Activated naive CD4-positive, alpha-beta T cell treated with anti-CD3 and anti-CD28 coated beads, Interleukin-2, amount 50 U/mL, for 24 hours (primary cell): ENCODE measurements around the gene SLC7A10.

Experiments
- H3K27ac Mint-ChIP-seq: one replicate; pipeline ENCODE4 v1.8.0; 2021; ENCODE audit warnings: mild to moderate bottlenecking, mixed read lengths
- H3K27me3 Mint-ChIP-seq: one replicate; pipeline ENCODE4 v1.8.0; 2021; ENCODE audit warnings: mixed read lengths
- H3K36me3 Mint-ChIP-seq: one replicate; pipeline ENCODE4 v1.8.0; 2021; ENCODE audit warnings: mixed read lengths
- H3K4me1 Mint-ChIP-seq: one replicate; pipeline ENCODE4 v1.8.0; 2021; ENCODE audit warnings: mixed read lengths
- H3K4me3 Mint-ChIP-seq: one replicate; pipeline ENCODE4 v1.8.0; 2021; ENCODE audit warnings: mild to moderate bottlenecking, mixed read lengths
- H3K9me3 Mint-ChIP-seq: one replicate; pipeline ENCODE4 v1.8.0; 2021; ENCODE audit warnings: mixed read lengths

SLC7A10 gene

DNA sequence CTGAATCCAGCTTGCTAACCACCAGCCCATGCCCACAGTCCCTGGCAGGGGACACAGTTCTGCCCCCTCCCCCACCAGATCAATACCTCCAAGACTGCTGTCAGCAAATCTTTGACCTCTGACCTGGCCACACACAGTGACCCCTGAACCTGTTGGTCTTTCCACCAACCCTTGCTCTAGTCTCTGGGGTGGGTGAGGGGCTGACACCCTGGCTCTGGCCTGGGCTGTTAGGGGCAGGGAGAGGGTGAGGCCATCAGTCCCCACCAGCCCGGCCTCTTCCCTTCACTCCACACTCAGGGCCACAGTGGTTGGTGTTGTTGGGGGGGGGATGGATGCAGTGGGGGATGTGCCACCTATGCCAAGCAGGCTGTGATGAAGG is 21.8 kb upstream of the SLC7A10 start:
- Mint-ChIP-seq H3K9me3 (no peaks in the 10 kb centered on the region), H3K4me3 (no peak overlapping the region), H3K36me3 (no peaks in the 10 kb centered on the region), H3K4me1 (no peaks in the 10 kb centered on the region), H3K27me3 (no peaks in the 10 kb centered on the region), H3K27ac (no peak overlapping the region)

DNA sequence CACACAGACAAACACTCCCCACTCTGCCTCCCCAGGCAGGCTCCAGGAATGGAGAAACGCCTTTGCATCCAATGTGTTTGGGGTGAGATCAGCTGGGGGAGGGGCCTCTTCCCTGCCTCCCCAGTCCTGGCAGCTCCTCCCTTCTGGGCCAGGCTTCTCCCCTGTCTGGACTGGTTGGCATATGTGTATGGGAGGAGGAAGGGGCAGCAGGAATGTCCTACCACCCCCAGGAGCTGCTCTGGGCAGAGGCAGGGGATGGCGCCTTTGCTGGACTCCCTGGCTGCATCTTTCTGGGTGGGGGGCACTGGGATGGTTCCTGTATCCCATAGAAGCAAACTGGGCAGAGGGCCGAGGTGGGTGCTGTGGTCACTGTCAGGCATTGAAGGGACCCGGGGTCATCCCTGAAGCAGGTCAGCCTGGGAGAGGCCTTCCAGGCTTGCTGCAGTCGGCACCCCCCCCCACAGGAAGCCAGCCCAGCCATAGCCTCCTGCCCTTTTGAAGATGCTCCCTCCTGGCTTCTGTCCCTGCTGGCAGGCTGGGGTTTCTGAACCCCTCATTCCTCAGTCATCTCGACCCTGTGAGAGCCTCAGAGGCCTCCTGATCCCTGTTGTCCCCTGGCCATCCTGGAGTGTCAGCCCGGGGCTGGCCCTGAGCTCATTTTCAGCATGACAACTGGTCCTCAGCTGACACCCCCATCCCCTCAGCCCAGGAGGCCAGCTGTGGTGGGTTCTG is 21.2 kb upstream of the SLC7A10 start:
- no peaks in the 10 kb centered on the region for H3K36me3 Mint-ChIP-seq
- H3K9me3 Mint-ChIP-seq = no peaks in the 10 kb centered on the region
- H3K27ac Mint-ChIP-seq = no peak overlapping the region
- H3K4me3 Mint-ChIP-seq = no peak overlapping the region
- no peaks in the 10 kb centered on the region for H3K27me3 Mint-ChIP-seq
- H3K4me1 Mint-ChIP-seq = no peaks in the 10 kb centered on the region

DNA sequence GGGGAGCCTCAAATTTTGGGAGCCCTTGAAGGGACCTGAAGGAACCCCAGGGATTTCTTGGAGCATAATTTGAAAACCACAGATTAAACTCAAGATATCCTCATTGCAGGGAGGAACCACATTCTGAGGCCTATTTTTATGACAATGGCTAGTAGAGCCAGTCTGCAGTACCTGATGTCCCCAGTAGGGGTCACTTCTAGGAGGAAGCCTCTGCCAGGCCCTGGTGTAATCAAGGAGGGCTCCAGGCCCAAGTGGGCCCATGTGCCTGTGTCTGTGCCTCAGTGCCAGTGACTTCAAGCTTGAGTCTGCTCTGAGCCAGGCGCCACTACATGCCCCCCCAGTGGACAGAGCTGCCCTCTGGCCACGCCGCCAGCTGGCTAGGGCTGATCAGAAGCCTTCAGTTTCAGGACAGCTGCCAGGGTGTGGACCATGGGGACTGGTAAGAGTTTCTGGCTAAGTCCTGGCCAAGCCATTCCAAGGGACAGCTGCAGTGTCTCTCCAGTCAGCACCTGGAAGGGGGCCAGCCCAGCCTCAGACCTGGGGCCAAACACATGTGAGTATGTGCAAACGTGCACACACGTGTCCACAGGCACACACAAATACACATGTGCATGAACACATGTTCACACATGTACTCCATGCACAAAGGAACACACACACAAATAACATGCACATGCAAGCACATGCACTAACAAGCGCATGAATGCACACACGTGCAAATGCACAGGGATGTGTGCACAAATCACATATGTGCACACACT is 20.5 kb upstream of the SLC7A10 start:
- no peaks in the 10 kb centered on the region for H3K9me3 Mint-ChIP-seq
- no peaks in the 10 kb centered on the region for H3K36me3 Mint-ChIP-seq
- no peaks in the 10 kb centered on the region for H3K27me3 Mint-ChIP-seq

DNA sequence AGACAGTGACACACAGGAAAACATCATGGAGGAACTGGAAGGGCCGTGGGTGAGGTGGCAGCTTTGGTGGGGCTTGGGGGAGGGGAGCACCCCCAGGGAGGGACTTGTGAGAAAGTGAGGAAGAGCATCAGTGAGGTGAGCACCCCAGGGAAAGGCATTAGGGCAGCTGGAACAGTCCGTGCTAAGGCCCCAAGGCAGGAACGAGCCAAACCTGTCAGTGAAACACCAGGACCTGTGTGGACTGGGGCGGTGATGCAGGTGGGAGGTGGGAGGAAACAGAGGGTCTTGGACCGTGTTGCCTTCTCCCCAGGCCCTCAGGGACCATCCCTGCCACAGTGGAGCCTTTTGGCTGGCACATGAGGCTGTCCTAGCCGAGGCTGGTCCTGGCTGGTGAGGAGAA is 17.3 kb upstream of the SLC7A10 start:
- Mint-ChIP-seq H3K36me3 (no peaks in the 10 kb centered on the region), H3K9me3 (no peaks in the 10 kb centered on the region), H3K27ac (no peak overlapping the region), H3K4me1 (no peaks in the 10 kb centered on the region), H3K4me3 (no peak overlapping the region), H3K27me3 (no peaks in the 10 kb centered on the region)

More for the DNA sequence above, 20.5 kb upstream of the SLC7A10 start:
- no peaks in the 10 kb centered on the region for H3K4me1 Mint-ChIP-seq
- H3K27ac Mint-ChIP-seq = no peak overlapping the region
- no peak overlapping the region for H3K4me3 Mint-ChIP-seq

DNA sequence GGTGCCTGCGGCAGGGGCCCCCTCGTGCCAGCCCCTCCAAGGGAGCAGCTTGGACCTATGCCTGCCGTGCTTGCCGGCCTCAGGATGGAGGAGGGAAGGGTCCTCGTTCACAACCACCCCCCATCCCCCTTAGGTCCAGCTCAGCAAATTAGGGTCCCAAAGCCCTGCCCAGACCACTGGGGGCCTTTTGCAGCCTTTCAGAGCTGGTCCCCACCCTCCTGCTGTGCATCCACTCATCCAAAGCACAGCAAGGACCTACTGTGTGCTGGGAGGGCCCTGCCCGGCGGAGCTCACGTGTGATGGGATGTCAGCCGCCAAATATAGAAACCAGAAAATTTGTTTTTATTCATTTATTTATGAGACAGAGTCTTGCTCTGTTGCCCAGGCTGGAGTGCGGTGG is 16.5 kb upstream of the SLC7A10 start:
- Mint-ChIP-seq H3K27me3 (no peaks in the 10 kb centered on the region), H3K9me3 (no peaks in the 10 kb centered on the region), H3K4me3 (no peak overlapping the region), H3K27ac (no peak overlapping the region), H3K36me3 (no peaks in the 10 kb centered on the region), H3K4me1 (no peaks in the 10 kb centered on the region)

DNA sequence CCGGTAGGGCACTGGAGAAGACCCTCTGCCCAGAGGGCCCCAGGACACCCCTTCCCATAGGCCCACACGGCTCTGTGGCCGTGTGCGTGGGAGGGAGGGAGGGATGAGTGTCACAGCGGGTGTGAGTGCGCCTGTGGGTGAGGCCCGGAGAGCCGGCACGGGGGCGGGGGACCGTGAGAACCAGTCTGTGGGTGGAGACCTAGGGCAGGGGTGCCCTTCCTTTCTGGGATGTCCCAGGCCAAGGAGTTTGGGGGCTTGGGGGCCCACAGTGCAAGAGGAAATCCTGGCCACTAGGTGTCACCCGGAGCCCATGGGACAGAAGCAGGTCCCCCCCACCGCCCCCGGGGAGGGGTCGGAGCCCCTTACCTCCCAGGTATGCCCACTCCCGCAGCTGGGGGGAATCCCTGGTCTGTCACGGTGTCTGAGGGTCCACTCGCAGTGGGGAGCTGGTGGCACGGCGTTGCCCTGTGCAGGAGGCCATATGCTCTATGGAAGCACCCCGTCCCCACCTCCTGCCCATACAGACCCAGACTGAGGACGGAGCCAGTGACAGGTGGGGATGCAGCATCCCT is 16.0 kb upstream of the SLC7A10 start:
- H3K4me3 Mint-ChIP-seq = no peak overlapping the region
- no peaks in the 10 kb centered on the region for H3K36me3 Mint-ChIP-seq
- no peaks in the 10 kb centered on the region for H3K27me3 Mint-ChIP-seq
- no peak overlapping the region for H3K27ac Mint-ChIP-seq
- no peaks in the 10 kb centered on the region for H3K4me1 Mint-ChIP-seq
- H3K9me3 Mint-ChIP-seq = no peaks in the 10 kb centered on the region

DNA sequence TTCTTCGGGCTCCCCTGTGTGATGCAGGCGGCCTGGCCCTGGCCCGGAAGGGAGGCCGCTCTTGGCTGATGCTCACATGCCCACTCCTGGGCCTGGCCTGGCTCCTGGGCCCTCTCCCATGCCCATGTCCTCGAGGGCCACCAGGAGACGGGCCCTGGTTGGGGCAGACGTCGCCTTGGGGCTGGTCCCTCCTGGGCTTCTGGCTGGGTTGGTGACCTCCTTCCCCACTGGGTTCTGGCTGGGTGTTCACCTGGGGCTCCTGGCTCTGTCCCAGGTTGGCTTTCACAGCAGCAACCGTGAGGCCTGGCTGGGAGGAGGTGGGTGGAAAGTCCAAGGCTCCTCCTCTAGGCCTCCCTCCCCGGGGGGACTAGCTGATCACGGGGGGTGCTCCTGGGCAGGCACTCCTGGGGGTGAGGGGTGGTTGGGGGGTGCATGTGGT is 15.5 kb upstream of the SLC7A10 start:
- no peaks in the 10 kb centered on the region for H3K27me3 Mint-ChIP-seq
- no peak overlapping the region for H3K4me3 Mint-ChIP-seq
- no peaks in the 10 kb centered on the region for H3K36me3 Mint-ChIP-seq

DNA sequence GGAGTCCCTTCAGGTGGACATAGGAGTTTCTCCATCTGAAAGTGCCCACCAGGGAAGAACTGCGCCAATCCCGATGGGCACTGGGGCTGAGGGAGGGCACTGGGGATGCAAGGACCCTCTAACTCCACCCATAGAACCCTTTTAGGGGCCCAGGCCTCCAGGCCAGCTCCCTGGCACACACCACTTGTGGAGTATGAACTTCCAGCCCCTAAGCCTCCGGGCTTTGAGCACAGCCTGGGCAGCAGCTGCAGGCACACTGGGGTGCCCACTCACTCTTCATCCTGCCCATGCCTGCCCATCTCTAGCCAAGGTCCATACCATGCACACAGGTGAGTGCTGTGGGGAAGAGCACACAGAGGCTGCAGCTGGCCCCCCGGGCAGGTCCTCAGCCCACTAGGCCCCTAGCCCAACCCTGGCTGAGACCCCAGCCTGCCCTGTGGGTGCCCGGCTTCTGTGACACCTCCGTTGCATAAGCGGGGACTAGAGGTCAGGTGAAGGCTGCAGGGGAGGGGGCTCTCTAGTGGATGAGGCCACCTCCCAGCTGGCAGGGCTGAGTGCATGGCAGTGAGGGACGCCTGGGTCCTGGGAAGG is 14.6 kb upstream of the SLC7A10 start:
- Mint-ChIP-seq H3K9me3 (no peaks in the 10 kb centered on the region), H3K27ac (no peak overlapping the region), H3K27me3 (no peaks in the 10 kb centered on the region), H3K4me3 (no peak overlapping the region), H3K36me3 (no peaks in the 10 kb centered on the region), H3K4me1 (no peaks in the 10 kb centered on the region)

More for the DNA sequence above, 15.5 kb upstream of the SLC7A10 start:
- H3K4me1 Mint-ChIP-seq = no peaks in the 10 kb centered on the region
- no peaks in the 10 kb centered on the region for H3K9me3 Mint-ChIP-seq
- no peak overlapping the region for H3K27ac Mint-ChIP-seq

DNA sequence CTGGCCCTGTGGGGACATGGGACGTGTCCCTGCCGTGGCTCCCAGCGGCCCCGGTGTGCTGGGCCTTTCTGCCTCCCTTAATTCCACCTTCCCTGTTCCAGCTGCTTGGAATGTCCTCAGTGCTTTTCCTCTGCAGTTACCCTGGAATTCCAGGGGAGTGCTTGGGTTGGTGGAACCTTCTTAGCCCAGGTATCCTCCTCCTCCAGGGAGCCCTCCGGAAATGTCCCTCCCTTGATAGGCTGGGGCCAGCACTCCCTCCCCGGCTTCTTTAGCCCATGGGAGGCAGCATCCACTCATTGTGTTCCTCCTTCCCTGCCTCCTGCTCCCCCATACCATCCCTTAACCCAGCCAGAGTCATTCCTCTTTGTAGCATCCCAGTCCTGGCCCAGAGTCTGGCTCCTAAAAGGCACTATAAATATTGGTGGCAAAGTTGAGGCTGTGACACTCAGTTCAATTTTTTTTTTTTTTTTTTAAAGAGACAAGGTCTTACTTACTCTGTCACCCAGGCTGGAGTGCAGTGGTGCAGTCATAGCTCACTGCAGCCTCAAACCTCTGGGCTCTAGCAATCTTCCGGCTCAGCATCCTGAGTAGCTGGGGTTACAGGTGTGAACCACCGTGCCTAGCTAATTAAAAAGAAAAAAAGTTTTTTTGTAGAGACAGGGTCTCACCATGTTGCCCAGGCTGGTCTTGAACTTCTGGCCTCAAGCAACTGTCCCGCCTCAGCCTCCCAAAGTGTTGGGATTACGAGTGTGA is 13.7 kb upstream of the SLC7A10 start:
- no peaks in the 10 kb centered on the region for H3K9me3 Mint-ChIP-seq
- H3K27ac Mint-ChIP-seq = no peak overlapping the region
- H3K4me1 Mint-ChIP-seq = no peaks in the 10 kb centered on the region
- no peaks in the 10 kb centered on the region for H3K36me3 Mint-ChIP-seq
- no peaks in the 10 kb centered on the region for H3K27me3 Mint-ChIP-seq
- no peak overlapping the region for H3K4me3 Mint-ChIP-seq

DNA sequence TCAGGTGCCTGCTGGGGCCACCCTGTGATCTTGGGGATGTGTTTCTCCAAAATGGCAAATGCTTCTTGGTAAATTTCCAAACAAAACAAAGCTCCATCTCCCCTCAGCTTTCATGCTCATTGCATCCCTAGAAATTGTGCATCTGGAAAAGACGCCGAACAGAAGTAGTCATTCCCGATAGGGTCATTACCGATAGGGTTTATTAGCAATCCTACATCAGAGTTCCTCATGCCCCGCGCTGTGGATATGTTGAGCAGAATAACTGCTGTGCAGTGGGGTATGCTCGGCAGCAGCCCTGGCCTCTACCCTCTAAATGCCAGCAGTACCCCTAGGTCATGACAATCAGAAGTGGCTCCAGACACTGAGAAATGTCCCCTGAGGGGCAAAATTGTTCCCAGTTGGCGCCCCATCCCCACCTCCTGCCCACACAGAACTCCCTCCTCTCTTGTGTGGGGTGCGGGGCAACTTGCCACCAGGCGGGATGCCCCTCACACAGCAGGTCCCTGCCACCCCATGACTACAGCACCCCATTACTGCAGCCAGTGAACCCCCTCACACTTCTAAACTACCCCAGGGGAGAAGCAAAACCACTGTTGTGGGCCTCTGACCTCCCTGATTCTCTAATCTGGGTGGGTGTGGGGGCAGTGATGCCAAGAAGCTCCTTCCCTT is 13.0 kb upstream of the SLC7A10 start:
- Mint-ChIP-seq H3K9me3 (no peaks in the 10 kb centered on the region), H3K4me1 (no peaks in the 10 kb centered on the region), H3K4me3 (no peak overlapping the region), H3K36me3 (no peaks in the 10 kb centered on the region), H3K27ac (no peak overlapping the region), H3K27me3 (no peaks in the 10 kb centered on the region)

DNA sequence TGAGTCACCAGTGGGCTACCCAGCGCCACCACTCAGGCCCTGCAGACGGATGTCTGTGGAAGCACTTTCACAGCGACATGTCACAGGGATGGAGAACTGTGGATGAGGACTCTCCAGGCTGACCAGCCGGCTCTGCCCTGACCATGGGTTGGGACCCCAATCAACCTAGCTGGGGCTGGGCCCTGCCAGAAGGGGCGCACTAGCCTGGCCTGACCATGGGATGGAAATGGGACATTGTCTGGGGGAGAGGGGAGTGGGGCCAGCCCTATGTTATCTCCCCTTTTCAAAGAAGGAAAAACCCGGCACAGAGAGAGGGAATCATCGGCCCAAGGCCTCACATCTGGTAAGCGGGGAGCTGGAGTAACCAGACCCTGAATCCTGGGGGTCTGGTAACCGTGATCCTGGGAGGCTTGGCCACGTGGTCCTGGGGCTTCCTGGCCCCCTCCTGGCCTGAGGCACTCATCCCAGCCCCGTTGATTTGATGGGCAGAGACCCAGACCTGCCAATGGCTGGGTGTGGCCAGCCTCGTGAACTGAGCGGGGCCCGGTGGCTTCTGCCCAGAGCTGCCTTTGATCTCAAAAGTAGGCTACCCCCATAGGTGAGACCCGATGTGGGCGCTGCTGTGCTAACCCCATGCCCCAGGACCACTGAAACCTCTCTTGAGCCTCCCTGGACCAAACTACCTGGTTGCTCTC is 11.2 kb upstream of the SLC7A10 start:
- no peaks in the 10 kb centered on the region for H3K9me3 Mint-ChIP-seq

DNA sequence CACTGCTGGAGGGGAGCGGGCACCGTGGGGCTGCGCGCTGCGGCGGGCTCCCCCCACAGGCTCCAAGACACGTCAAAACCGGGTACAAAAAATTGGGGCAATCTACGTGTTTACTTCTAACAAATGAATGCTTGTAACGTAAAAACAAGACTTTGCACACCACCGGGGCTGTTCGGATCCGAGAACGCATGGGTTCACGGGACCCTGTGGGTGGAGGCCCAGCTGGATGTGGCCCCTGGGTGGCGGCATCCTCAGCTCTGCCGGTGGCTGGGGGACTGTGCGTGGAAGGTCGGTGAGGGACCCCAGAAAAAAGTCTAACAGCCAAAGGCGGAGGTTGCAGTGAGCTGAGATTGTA is 10.3 kb upstream of the SLC7A10 start:
- Mint-ChIP-seq H3K36me3 (no peaks in the 10 kb centered on the region), H3K27ac (no peak overlapping the region), H3K4me1 (no peaks in the 10 kb centered on the region), H3K4me3 (no peak overlapping the region), H3K9me3 (no peaks in the 10 kb centered on the region), H3K27me3 (peaks cover under 1% of the 10 kb centered on the region)

More for the DNA sequence above, 11.2 kb upstream of the SLC7A10 start:
- Mint-ChIP-seq H3K4me3 (no peak overlapping the region), H3K36me3 (no peaks in the 10 kb centered on the region), H3K27me3 (no peaks in the 10 kb centered on the region), H3K4me1 (no peaks in the 10 kb centered on the region), H3K27ac (no peak overlapping the region)

DNA sequence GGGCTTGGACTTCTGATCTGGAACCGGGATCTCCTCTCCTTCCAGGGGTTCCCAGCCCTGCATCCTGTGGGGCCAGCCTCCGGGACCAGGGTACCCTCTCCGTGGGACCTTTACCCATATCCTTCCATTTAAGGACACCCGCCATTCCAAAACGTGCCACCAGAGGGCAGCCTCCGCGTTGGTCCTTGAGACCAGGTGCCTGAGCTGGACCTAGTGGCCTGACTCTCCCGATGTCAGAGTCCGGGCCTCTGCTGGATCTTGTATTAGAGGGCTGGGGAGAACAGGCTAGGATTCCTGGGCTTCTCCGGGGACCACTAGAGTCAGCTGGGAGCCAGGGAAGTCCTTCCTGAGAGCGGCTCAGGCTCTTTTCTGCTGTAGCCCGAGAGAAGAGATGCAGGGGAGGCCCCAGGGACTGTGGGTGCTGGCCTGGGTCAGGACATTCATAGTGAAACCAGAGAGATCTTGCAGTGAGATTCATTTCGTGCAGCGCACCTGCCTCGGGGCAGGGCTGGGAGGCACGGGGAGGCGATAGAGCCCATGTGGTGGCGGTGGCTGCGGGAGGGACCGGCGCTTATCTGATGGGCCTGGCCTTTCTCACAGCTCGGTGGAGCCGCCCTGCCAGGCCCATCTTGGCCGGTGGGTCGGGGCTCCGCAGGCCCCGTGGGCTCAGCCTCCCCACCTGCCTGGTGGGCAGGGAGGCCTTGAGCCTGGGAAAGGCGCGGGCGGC is 9.8 kb upstream of the SLC7A10 start:
- Mint-ChIP-seq H3K27me3 (peaks cover 5% of the 10 kb centered on the region), H3K9me3 (no peaks in the 10 kb centered on the region), H3K4me3 (no peak overlapping the region), H3K36me3 (no peaks in the 10 kb centered on the region), H3K4me1 (no peaks in the 10 kb centered on the region), H3K27ac (no peak overlapping the region)

DNA sequence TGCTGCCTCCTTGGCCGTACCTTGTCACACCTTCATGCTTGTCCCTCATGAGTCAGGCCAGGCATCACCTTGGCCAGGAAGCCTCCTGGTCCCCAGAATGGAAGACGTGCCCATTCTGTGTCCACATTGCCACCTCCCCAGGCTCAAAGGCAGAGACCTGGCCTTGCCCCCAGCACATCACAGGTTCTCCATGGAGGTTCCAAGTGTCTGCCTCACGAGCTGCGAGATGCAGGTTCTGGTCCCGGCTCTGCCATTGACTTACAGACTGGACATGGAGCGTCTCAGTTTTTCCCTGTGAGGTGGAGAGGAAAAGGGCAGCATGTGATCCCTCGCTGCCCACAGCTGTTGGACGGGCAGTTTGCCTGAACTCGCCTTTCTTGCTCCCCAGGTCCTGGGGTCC is 9.1 kb upstream of the SLC7A10 start:
- H3K4me1 Mint-ChIP-seq = no peaks in the 10 kb centered on the region

More for the DNA sequence above, 9.1 kb upstream of the SLC7A10 start:
- H3K27me3 Mint-ChIP-seq = peaks cover 8% of the 10 kb centered on the region
- H3K4me3 Mint-ChIP-seq = no peak overlapping the region
- H3K27ac Mint-ChIP-seq = no peak overlapping the region
- H3K9me3 Mint-ChIP-seq = no peaks in the 10 kb centered on the region
- H3K36me3 Mint-ChIP-seq = no peaks in the 10 kb centered on the region
